HG02798 (cell line): ENCODE results near the gene NBL1.

ENCODE experiments used
- ATAC-seq: cut with Tn5 transposase; IDR thresholded peaks from one replicate; pipeline ENCODE4 v1.9.1; 2021; ENCODE audit warnings: mild to moderate bottlenecking; ENCODE audit not compliant: unreplicated experiment, poor library complexity

NBL1 gene

GRCh38 chr1:19664453-19665185 lies 20.5 kb downstream of the NBL1 start, which contains the start of gene HTR6:
TSS of gene HTR6 (plus strand) at chr1:19664875. CDS start at chr1:19665754, 879 bp downstream.
- ATAC-seq: no peak

GRCh38 chr1:19665186-19665495 lies 21.0 kb downstream of the NBL1 start:
- ATAC-seq: no peak

- ATAC-seq: no peak
Observed at GRCh38 chr1:19665496-19666465, 21.7 kb downstream of the NBL1 start.

- ATAC-seq: no peak
Observed at GRCh38 chr1:19668888-19669287, 24.8 kb downstream of the NBL1 start.

- no peak for ATAC-seq
Observed at GRCh38 chr1:19670787-19671186, 26.7 kb downstream of the NBL1 start.

- ATAC-seq: no peak
Observed at GRCh38 chr1:19672237-19672636, 28.1 kb downstream of the NBL1 start.

GRCh38 chr1:19675797-19676196 lies 31.7 kb downstream of the NBL1 start:
- ATAC-seq: no peak

GRCh38 chr1:19676438-19676922 lies 32.4 kb downstream of the NBL1 start:
- no peak for ATAC-seq

GRCh38 chr1:19678493-19678892 lies 34.4 kb downstream of the NBL1 start:
- ATAC-seq: no peak

GRCh38 chr1:19678931-19679453 lies 34.9 kb downstream of the NBL1 start:
- no peak for ATAC-seq

- no peak for ATAC-seq
Observed at GRCh38 chr1:19679691-19680090, 35.6 kb downstream of the NBL1 start.

GRCh38 chr1:19680644-19681043 lies 36.5 kb downstream of the NBL1 start:
- ATAC-seq: no peak

- no peak for ATAC-seq
Observed at GRCh38 chr1:19682257-19682656, 38.1 kb downstream of the NBL1 start.

- no peak for ATAC-seq
Observed at GRCh38 chr1:19682901-19683300, 38.8 kb downstream of the NBL1 start.

GRCh38 chr1:19683351-19683750 lies 39.2 kb downstream of the NBL1 start:
- ATAC-seq: no peak

GRCh38 chr1:19684677-19685076 lies 40.6 kb downstream of the NBL1 start:
- ATAC-seq: no peak

- ATAC-seq: no peak
Observed at GRCh38 chr1:19685994-19686393, 41.9 kb downstream of the NBL1 start.

GRCh38 chr1:19687414-19687813 lies 43.3 kb downstream of the NBL1 start:
- no peak for ATAC-seq

- no peak for ATAC-seq
Observed at GRCh38 chr1:19688041-19688842, 44.1 kb downstream of the NBL1 start.

- ATAC-seq: no peak
Observed at GRCh38 chr1:19689085-19689757, 45.1 kb downstream of the NBL1 start.
